Activated CD8-positive, alpha-beta memory T cell treated with anti-CD3 and anti-CD28 coated beads, Interleukin-2, amount 50 U/mL, for 1 hour (primary cell): ENCODE measurements around the gene IFFO2.

ENCODE experiments used
- DNase-seq: peaks from one replicate; pipeline ENCODE4 v3.0.0-alpha.2; 2020; ENCODE audit errors: extremely low read depth

Gene IFFO2

DNA sequence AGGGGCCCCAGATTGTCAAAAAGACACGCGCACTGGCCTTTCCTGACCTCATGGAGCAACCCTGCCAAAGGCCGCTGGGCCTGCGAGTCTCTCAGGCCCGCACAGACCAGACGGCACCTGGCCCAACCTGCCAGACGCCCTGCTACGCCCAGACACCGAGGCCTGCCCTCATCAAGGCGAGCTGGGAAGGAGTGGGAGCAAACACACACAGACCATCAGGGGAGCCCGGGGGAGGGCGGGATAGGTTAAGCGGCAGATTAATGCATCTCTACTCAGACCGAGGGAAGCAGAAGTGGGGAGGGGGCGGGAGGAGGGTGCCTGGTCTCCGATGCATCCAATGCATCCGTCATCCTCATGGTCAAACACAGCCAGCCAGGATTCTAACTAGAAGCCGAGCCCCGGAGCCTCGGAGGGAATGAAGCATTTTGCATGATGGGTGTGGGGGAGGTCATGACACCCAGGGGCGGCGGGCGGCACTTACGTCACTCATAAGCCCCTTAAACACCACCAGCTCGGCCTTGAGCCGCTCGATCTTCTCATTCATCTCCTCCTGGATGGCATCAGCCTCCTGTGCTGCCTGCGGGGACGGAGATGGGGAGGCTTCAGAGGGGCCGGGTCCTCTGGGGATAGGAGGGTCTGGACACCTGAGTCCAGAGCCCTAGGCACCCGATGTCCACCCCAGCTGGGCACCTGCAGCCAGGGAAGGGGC lies 37.1 kb downstream of the IFFO2 start:
- DNase-seq, result no peak

DNA sequence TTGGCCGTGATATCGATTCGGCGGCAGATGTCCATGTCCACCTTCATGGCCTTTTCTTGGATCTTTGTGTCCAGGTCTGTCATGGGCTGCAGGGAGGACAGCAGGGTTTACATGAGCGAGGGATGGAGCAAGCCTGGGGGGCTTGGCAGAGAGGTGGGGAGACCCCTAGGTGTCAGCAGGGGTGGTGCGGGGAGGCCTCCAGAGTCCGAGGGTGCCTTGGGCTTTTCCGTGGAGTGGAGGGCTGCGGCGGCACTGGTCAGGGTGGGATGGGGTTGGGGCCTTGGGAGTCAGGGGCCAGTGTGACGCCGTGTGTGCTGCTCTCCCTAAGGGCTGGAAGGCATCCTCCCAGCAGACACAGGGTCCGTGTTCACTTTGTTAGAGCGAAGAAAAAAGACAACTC lies 38.1 kb downstream of the IFFO2 start:
- DNase-seq, result no peak

DNA sequence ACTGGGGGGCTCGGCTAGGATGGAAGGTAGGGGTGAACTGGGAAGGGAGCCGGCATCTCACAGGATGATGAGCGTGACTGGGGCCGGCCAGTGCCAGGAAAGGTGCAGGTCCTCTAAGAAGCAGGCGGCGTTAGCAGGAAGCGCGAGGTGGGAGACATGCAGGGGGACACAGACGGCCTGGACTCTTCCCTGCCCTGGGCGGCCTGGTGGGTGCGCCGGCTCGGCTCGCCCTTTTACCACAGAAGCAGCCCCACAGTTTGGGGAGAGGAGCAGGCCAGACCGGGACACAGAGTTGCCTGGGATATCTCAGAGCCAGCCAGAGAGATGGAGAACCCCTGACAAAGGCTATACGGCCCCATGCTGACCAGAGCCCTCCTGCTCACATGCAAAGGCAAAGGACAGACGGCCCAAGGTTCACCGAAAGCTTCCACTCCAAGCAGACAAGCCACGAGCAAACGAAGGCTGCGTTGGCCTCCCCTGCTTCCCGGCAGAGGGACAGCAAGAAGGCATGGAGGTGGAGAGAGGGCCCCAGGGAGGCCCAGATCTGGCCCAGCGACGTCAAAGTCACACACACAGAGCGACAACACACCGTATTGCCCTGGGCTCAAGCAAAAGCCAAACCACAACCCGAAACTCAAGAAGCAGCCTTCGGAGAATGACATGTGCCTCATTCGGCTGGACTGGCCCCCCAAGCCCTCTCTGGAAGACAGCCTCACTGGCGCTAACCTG lies 39.2 kb downstream of the IFFO2 start:
- DNase-seq, result no peak

DNA sequence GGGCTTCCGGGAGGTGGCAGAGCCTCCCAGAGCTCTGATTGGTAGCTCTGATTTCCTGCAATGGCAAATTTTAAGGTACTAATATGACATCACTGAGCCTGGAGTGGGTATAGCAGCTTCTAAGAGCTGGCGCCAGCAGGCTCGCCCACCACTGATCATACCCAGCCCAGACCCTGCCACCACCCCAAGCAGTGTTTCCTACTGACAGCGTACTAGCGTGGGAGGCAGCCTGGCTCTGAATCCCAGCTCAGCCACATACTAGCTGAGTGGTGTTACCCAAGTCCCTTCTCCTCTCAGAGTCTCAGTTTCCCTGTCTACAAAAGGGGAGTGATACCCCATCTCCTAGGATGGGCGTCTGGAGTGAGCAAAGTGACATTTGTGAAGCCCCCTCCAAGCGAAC lies 41.1 kb downstream of the IFFO2 start:
- no peak for DNase-seq

DNA sequence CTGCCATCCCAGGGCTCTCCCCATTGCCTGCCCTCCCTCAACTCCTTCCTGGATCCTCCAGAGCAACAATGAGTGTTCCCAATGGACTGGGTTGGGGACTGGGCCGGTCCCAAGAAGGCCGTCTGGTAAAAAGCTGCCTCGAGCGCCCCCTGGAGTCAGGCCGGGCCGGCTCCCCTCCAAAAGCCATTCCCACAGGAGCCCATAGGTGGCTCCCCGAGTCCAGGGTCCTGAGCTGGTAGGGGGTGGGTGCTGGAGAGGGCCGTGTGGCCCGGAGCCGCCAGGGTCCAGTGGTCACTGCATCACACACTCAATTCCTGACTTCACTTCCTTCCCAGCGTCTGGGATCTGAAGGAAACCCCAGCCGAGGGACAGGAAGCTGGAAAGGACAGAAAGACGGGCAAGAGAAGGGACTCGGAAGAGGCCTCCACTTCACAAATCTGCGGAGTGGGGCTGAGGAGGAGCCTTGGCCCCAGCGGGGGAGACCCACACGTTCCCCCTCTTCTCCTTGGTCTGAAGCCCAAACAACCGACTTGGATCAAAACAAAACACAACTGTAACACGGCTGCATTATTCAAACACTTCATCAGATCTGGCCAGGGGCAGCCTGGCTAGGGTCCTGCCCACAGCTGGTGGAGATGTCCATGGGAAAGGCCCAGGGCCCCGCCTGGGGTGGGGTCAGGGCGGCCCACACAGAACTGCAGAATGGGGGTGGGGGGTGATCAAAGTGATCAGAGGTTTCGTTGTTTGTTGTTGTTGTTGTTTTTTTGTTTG lies 43.2 kb downstream of the IFFO2 start:
- DNase-seq, result no peak

DNA sequence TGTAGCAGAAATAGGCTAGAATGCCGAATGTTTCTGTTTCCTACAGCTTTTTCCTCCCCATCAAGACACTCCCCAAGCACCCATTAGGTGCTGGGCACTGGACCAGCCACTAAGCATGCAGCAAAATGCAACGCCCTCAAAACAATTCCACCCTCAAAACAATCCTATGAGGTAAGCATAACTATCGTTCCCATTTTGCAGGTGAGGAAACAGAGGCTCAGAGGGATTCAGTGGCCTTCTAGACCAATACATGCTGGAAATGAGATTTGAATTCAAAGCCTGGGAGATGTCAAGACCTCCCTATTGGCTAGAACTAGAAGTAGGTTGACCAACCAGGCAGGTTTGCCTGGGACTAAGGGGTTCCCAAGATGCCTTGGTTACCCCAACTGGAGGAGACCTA lies 43.9 kb downstream of the IFFO2 start:
- no peak for DNase-seq

DNA sequence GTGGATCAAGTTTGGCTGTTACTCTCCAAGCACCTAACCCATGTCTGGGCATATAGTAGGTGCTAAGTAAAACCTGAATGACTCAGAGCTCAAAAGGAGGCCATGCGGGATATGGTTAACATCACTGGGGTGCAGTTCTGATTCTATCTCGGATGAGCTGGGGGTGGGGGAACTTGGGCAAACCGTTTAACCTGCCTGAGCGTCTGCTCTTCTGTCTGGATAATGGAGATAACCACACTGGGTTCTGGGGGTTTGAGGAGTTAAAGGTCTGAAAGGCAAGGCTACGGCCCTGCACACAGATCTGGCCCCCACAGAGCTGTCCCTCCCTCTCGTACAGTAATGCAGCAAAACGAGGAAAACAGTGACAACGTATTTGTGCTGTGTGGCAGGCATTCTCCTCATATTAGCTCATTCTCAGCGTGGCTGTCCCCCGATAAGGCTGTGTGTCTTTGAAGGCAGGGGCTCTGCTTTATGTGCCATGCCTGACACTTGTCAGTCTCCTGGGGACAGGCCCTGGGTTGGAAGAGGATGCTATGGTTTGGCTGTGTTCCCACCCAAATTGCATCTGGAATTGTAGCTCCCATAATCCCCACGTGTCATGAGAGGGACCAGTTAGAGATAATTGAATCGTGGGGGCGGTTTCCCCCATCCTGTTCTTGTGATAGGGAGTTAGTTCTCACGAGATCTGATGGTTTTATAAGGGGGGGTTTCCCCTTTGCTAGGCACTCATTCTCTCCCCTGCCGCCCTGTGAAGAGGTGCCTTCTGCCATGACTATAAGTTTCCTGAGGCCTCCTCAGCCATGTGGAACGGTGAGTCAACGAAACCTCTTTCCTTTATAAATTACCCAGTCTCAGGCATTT lies 47.3 kb downstream of the IFFO2 start:
- DNase-seq, result no peak

DNA sequence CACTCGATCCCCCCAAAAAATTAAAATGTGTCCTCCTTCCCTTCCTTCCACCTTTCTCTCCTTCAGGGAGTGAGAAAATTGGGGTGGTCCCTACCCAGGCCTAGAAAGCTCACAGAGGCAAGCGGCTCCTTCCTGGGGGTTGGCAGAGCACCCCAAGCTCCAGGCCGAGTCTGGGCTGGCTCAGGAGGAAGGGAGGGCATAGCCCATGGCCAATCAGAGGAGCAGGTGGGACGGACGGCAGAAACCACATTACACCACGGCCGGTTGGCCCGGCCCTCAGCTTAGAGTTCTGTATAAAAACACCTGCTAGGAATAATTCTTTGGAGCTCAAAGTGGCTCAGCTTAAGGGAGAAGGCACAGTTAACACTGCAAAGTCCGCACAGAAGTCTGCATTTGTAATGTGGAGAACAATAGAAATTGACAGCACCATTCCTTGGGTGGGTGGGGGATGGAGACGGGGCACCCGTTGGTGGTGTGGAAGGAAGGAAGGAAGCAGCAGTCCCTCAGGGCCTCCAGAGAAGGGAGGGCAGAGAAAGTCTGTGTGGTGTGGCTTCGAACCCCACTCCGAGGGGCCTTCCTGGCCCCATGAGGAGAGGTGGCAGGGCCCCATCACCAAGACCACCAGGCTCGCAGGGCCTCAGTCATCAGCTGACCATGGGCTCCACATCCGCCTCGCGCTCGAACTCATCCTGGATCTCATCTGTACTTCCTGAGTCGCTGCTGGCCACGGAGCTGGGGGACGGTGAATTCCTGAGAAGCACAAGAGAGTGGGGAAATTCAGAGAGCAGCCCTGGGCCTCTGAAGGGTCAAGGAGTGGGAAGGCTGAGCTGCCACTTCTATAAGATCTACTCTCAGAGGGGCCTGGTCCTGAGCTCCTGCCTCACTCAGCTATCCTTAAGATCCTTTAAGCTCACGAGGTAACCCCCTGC lies 48.3 kb downstream of the IFFO2 start:
- DNase-seq, result no peak

DNA sequence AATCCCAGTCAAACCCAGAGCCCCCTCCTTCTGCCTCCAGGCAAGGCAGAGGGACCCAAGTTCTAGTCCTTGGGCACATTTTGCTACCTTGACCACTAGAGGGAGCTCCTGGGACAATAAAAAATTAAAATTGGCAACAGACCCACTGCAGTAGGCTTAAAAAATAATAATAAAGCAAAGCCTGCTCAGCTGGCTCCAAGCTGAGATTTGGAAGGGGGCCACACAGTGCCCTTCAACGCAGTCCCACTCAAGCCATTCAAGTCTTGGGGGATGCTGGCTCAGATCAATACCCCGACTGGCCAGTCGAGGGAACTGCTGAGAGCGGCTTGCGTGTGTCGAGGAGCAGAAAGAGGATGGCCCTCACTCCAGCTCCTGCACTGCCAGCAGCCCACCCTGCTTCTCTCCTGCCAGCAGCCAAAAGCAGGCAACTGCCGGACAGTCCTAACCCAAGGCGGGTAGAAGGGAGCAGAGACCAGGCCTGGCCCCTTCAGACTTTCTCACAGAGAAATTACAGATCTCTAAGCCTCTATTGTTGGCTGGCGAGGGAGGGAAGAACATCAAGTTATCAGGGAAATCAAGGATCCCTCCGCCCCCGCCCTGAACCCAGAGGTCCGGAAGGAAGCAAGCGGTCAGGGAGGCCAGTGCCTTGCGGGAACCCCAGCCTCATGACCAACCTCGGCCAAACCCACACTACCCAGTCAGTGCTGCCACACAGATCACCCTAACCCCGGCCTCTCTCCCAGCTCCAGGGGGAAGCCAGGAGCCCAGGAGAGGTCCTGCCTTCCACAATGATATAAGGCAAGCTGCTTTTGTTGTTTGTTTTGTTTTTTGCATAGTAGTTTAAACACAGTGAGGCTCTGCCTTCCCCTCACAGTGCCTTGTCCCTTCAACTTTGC lies 49.2 kb downstream of the IFFO2 start:
- DNase-seq, result peak; percentile 45

DNA sequence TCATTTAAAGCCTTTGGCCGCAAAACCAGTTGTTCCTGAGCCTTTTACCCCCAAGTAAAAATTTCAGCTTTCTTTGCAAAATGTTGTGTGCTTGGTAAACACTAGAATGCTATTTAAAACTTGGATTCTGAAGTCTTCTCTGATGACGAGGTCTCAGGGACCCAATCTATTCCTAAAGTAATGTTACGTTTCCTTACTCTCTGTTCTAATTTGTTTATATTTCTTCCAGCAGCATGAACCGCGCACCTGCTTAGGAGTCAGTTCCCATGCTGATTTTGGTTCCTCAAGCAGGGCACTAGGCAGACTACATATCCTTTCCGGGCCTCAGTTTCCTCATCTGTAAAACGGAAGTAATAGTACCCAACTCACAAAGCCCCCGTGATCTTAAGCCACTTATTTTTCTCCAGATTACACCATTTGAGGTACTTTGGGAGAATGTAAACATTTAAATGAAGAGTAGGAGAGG lies 53.2 kb downstream of the IFFO2 start:
- DNase-seq, result no peak

DNA sequence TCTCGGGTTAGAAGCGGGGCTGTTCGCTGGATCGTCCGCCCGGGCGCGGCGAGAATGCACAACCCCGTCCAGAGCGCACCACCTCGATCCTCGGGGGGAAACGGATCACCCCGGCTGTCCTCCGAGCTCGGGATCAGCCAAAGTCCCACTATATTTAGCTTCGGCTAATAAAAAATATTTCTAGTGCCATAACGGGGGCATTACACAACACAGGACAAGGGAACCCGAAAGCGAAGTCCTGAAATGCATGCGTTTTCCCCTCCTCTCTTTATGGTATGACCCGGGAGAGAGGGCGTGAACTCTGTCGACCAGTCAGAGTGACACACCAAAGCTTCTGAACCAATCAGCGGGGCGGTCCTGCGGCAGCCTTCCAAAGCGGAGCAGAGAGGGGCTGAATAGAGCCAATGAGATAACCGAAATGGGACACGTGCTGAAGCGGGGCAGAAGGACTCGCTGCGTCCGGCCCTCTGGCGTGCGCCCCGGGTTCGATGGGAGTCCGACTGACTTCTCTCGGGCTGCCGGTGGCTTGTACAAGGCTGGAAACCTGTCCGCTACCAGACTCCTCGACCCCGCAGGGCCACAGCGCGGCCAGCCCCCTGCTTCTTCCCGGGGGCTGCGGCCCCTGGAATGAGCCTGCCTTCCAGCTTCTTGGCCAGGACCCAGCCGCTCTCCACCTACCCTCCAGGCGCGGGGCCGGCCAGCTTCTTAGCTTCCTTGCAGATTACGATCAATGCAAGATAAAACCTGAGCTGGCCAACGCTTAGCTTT lies 53.8 kb downstream of the IFFO2 start, which contains the start of gene ALDH4A1:
Gene ALDH4A1 (minus strand): TSS at position 33 of the 768 bp plus-strand sequence. CDS start 32 bp downstream, at position 1.
- peak; percentile 82 for DNase-seq

DNA sequence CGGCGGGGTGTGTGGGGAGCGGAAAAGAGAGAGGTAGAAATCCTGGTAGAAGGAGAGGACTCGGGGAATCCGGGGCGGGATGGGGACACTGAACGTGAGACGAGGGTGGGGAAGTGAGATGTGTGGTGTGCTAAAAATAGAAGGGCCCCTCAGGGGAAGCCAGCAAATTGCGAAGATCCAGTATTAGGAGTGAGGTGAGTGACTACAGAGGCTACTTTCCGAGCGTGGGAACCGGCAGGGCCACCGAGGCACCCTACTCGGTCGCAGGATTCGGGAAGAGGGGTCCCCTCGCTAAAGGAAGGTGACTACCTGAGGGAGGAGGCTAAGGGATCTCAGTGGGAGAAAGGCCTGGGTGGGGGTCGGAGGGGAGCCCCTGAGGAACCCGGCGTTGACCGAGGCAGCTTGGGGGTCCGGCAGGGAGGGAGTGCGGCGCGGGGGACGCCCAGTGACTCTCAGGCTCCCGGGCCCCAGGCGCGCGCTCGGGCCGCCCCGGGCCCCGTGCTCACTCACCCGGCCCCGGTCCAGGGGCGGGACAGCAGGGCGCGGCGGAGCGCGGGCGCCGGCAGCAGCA lies 54.4 kb downstream of the IFFO2 start:
- no peak for DNase-seq

DNA sequence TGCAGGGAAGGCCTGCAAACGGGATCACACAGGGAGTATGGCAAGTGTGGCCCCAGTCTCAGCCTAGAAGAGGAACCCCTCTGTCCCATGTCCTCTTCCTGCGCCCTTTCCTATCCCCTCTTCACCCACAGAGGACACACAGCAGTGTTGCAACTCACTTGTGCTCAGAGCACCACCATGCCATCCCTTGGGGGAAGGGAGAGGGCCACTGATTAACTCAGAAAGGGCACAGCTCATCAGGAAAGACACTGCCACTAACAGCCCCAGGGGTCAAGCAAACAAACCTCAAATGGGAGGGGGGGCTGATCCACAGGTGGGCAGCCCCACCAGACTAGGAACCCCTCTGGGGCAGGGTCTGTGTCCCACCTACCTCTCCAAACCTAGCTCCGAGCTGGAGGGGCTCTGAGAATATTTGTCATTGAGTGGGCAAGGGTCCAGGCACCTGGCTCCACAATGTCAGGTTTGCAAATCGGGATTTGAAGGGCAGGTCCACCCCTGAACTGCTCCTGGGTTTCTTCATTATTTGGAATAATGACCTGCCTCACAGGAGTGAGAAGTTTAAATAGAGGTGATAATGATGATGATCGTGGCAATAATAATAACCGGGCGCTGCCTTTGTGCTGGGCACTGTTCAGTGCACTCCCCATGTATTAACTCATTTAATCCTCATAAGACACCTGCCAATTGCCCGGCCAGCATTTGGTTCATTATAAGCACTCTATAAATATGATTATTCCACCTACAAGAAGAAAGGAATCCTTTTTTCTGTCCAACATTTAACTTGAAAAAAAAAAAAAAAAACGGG lies 55.1 kb downstream of the IFFO2 start:
- no peak for DNase-seq

DNA sequence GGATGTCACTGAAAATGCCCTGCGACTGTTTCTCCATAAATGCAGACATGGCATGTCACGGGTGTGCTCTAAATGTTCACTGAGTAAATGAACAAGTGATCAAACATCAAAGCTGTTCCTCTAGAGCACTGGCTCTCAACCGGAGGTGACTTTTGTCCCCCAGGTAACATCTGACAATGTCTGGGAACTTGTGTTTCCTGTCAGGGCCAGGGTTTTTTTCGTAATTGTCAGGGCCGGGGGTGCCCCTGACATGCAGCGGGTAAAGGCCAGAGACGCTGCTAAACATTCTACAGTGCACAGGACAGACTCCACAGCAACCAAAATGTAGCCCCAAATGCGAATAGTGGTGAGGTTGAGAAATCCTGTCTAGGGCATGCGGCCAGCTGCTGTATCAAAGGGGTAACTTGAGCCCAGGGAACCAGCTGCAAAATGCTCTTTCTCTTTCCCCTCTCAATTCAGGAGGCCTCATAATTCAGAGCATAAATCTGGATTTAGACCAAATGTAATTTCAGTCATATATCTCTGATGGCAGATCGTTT lies 56.1 kb downstream of the IFFO2 start:
- no peak for DNase-seq

DNA sequence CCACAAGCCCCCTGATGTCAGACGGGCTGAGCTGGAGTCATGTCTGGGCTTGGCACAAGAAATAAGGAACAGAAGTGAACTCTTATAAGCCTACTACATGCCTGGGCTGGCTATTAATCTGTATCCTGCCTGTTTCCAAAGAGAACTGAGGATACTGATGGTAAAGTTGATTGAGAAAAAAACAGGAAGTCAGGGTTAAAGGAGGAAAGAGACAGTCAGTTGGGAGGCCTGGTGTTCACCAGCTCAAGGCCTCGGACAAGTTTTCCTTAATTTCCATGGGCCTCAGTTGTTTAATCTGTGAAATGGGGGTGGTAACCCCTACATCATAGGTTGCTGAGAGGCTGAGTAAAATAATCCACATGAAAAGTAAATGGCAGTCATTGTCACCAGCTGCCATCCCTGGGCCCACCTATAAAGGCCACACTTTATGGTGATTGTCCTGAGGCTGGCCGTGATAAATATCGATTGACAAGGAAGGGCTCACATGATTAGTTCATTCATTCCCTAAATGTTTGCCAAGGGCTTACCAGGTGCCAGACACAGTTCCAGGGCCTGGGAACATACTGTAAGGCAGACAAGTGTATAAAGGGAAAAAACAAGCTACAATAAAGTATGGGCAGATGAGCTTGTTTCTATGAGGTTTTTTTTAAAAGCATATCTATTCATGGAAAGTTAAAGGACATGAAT lies 57.0 kb downstream of the IFFO2 start:
- no peak for DNase-seq

DNA sequence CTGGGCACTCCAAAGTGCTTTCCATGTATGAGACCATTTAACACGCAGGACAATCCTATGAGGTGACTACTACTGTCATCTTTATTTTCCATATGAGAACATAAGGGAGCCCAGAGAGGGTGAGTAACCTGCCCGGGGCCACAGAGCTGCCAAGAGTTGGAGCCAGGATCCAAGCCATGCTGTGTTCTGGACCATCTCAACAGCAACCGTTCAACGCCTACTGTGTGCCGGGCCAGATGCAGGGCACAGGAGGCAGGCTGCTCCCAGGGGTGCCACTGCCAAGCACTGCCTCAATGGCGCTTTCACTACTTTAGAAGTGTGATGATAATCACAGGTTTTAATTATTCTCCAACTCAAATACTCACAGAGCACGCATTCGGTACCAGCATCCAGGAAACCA lies 57.9 kb downstream of the IFFO2 start:
- DNase-seq, result no peak

DNA sequence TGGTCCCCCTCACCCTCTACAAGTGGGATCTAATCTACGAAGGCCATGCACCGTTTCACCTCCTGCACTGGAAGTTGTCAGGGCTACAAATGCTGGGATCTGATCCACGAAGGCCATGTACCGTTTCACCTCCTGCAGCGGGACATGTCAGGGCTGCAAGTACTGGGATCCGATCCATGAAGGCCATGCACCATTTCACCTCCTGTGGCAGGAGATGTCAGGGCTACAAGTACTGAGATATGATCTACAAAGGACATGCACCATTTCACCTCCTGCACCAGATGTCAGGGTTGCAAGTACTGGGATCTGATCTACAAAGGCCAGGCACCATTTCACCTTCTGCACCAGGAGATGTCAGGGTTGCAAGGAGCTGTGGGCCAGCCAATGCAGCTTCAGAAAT lies 61.2 kb downstream of the IFFO2 start:
- DNase-seq, result no peak
